ENCODE data around the gene CHRM2.

DNA sequence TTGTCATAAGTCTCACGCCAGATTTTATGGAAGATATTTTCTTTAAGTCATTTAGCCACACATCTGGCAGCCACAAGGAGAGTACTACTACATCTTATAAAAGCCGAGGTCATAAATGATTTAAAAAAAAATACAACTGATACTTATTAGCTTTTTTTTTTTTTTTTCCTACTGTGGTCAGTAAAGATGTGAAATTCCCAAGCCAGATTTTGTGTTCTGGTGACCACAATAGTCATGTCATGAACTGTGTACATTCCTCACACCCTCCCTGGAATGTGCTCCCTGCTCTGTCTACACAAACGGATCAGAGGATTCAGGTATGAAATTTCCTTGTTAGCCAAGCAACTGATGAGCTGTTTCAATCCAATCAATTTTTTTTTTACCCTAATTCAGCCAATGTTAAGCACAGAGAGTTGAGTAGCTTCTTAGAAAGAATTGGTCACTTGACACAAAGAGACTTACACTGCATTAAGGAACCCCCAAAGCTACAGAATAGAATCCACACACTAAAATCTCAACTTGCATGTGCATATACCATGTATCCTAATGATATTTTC is 54.7 kb downstream of the CHRM2 start:
- TF ChIP-seq EP300 (IDR thresholded peaks at IDR 0.05; ENCODE audit: borderline replicate concordance in 1 of 2, low read depth in 2 of 2, low read length in 2 of 2) (no peak), GABPA (IDR thresholded peaks at IDR 0.05; ENCODE audit: borderline replicate concordance, insufficient read depth, low read length) (no peak), MAFK (IDR thresholded peaks at IDR 0.05; ENCODE audit: low read depth, low read length) (no peak), TBP (IDR thresholded peaks at IDR 0.05; ENCODE audit: low read depth, low read length) (no peak), SRF (IDR thresholded peaks at IDR 0.05; ENCODE audit: low read depth, low read length) (no peak), SIN3A (conservative IDR thresholded peaks at IDR 0.05 in 1 of 2, IDR thresholded peaks at IDR 0.05 in 1 of 2; ENCODE audit: low read depth in 1 of 2, low read length in 2 of 2) (no peak), CHD1 (IDR thresholded peaks at IDR 0.05; ENCODE audit: low read depth, low read length) (no peak), RXRA (IDR thresholded peaks at IDR 0.05; ENCODE audit: insufficient read depth, low read depth, low read length) (no peak), JUND (IDR thresholded peaks at IDR 0.05; ENCODE audit: low read length) (no peak), NRF1 (IDR thresholded peaks at IDR 0.05; ENCODE audit: low read depth, low read length) (no peak), POLR2AphosphoS5 (IDR thresholded peaks at IDR 0.05; ENCODE audit: low read depth, low read length) (no peak), SP2 (IDR thresholded peaks at IDR 0.05; ENCODE audit: low read length) (no peak)
- TF ChIP-seq, protein P1, sequence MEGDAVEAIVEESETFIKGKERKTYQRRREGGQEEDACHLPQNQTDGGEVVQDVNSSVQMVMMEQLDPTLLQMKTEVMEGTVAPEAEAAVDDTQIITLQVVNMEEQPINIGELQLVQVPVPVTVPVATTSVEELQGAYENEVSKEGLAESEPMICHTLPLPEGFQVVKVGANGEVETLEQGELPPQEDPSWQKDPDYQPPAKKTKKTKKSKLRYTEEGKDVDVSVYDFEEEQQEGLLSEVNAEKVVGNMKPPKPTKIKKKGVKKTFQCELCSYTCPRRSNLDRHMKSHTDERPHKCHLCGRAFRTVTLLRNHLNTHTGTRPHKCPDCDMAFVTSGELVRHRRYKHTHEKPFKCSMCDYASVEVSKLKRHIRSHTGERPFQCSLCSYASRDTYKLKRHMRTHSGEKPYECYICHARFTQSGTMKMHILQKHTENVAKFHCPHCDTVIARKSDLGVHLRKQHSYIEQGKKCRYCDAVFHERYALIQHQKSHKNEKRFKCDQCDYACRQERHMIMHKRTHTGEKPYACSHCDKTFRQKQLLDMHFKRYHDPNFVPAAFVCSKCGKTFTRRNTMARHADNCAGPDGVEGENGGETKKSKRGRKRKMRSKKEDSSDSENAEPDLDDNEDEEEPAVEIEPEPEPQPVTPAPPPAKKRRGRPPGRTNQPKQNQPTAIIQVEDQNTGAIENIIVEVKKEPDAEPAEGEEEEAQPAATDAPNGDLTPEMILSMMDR (IDR thresholded peaks at IDR 0.05; ENCODE audit: control extremely low read depth in 1 of 3, insufficient read depth in 1 of 3, low read depth in 1 of 3, low read length in 3 of 3), result no peak

Data from H1 (cell line).